ENCODE results near the gene GDF3. TPM values are rescaled to one million over a fixed set of nuclear protein-coding genes. Genes with fewer than 3 reads are reported as not detected.

GDF3 gene
- polyA plus RNA-seq, 2 of the 4 experiments (the other 2 are of a cell fraction): not detected

- WGBS (ENCODE audit: missing lambda C conversion rate): 47% methylated on average over 8 of the region's 8 CpGs
- POLR2A ChIA-PET: no interaction called here
- H3K4me3 ChIP-seq: no peak overlapping the region
- CTCF ChIA-PET: no interaction called here
- H3K9me3 ChIP-seq: no peaks in the 10 kb centered on the region
- TF ChIP-seq EP300 (IDR thresholded peaks at IDR 0.05): no peak
- TF ChIP-seq TFCP2L1 (CRISPR knock-in tag; IDR thresholded peaks at IDR 0.05): no peak
- TF ChIP-seq KDM5A (IDR thresholded peaks at IDR 0.05): no peak
- TF ChIP-seq GATA3 (IDR thresholded peaks at IDR 0.05; ENCODE audit: borderline replicate concordance): no peak
- no peak for TF ChIP-seq RAD21 (conservative IDR thresholded peaks at IDR 0.05 in 1 of 2, IDR thresholded peaks at IDR 0.05 in 1 of 2)
- TF ChIP-seq RNF2 (IDR thresholded peaks at IDR 0.05; ENCODE audit: borderline replicate concordance, low read depth): no peak
- TF ChIP-seq CHD4 (IDR thresholded peaks at IDR 0.05; ENCODE audit: borderline replicate concordance): no peak
- no peak for TF ChIP-seq MAX (IDR thresholded peaks at IDR 0.05)
- H3K27ac ChIP-seq: no peak overlapping the region
- FAIRE-seq (no peak), ATAC-seq (no peak), DNase-seq (ENCODE audit: low read depth in 1 of 2, low spot score in 1 of 2) (no peak)
- no peak overlapping the region for H3K4me2 ChIP-seq
- H3K4me1 ChIP-seq: no peaks in the 10 kb centered on the region
Observed at GRCh38 chr12:7709969-7710675, 14.5 kb upstream of the GDF3 start.

- POLR2A ChIA-PET: no interaction called here
- DNase-seq (ENCODE audit: low read depth in 1 of 2, low spot score in 1 of 2) (no peak), ATAC-seq (no peak), FAIRE-seq (no peak)
- TF ChIP-seq FOSB (CRISPR knock-in tag; IDR thresholded peaks at IDR 0.05): no peak
- no peak for TF ChIP-seq RFX5 (IDR thresholded peaks at IDR 0.05)
- TF ChIP-seq EHF (CRISPR knock-in tag; IDR thresholded peaks at IDR 0.05): no peak
- TF ChIP-seq SREBF2 (IDR thresholded peaks at IDR 0.05): no peak
- no peak for TF ChIP-seq RAD21 (conservative IDR thresholded peaks at IDR 0.05 in 1 of 2, IDR thresholded peaks at IDR 0.05 in 1 of 2)
- no peak for TF ChIP-seq MAFK (IDR thresholded peaks at IDR 0.05; ENCODE audit: partially characterized antibody)
- no peak for TF ChIP-seq NR3C1 (IDR thresholded peaks at IDR 0.05)
- no peak for TF ChIP-seq ZSCAN20 (CRISPR knock-in tag; IDR thresholded peaks at IDR 0.05)
- no peak for TF ChIP-seq E2F6 (IDR thresholded peaks at IDR 0.05; ENCODE audit: borderline replicate concordance, low read depth)
- no peak for TF ChIP-seq CHD2 (IDR thresholded peaks at IDR 0.05; ENCODE audit: low read length, partially characterized antibody)
- TF ChIP-seq HOXA7 (CRISPR knock-in tag; IDR thresholded peaks at IDR 0.05): no peak
- TF ChIP-seq KDM5A (IDR thresholded peaks at IDR 0.05): no peak
- TF ChIP-seq HEYL (CRISPR knock-in tag; IDR thresholded peaks at IDR 0.05): no peak
- no peak for TF ChIP-seq RNF2 (IDR thresholded peaks at IDR 0.05; ENCODE audit: borderline replicate concordance, low read depth)
- TF ChIP-seq BHLHE40 (IDR thresholded peaks at IDR 0.05; ENCODE audit: low read depth, low read length): no peak
- no peak for TF ChIP-seq CBX2 (IDR thresholded peaks at IDR 0.05; ENCODE audit: borderline replicate concordance, low read depth)
- no peak for TF ChIP-seq CTCF (IDR thresholded peaks at IDR 0.05)
- no peak for TF ChIP-seq HDAC2 (IDR thresholded peaks at IDR 0.05)
- Histone ChIP-seq H3K4me3 (no peak overlapping the region), H3K4me2 (no peak overlapping the region), H3K4me1 (no peaks in the 10 kb centered on the region), H3K9me3 (no peaks in the 10 kb centered on the region), H3K27ac (no peak overlapping the region)
- WGBS (ENCODE audit: missing lambda C conversion rate): 85% methylated on average over 24 of the region's 29 CpGs
- CTCF ChIA-PET: interaction anchor here (0.6 to 1.5 kb wide), 3 partner anchors 18 to 526 kb away, joined by 3 read pairs; no protein-coding TSS in a partner anchor
Observed at GRCh38 chr12:7705846-7706245, 10.3 kb upstream of the GDF3 start.

DNA sequence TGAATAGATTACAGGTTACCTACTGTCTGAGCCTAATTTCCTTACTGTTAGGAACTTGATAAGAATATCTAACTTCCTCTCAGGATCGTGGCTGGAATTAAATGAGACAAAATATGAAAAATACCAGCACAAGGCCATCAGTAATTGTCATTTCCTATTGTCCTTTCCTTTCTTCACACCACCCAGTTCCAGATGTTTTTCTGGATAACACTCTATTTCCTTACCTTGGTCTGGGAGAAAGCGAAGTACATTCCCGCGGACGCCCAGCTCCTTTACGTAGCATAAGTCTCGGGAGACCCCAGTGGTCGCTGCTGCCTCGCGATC lies 376 bp downstream of the GDF3 start:
- no peak for ATAC-seq
- no peaks in the 10 kb centered on the region for H3K4me1 ChIP-seq

More for the DNA sequence above, 376 bp downstream of the GDF3 start:
- no peak for FAIRE-seq
- H3K9me3 ChIP-seq: no peaks in the 10 kb centered on the region
- ChIA-PET CTCF (no interaction called here), POLR2A (no interaction called here)
- DNase-seq (ENCODE audit: low read depth in 1 of 2, low spot score in 1 of 2): no peak
- no peak overlapping the region for H3K4me3 ChIP-seq
- no peak overlapping the region for H3K27ac ChIP-seq
- H3K4me2 ChIP-seq: no peak overlapping the region
- no peak for TF ChIP-seq ATOH8 (CRISPR knock-in tag; IDR thresholded peaks at IDR 0.05; ENCODE audit: low read depth)
- WGBS (ENCODE audit: missing lambda C conversion rate): 84% methylated on average over 10 of the region's 10 CpGs
